ENCODE data around the gene LRP2.
A peak's percentile ranks its signal among the peaks of the same experiment; 100 is the strongest.

The LRP2 gene

GRCh38 chr2:169116993-169117392 lies 245.3 kb downstream of the LRP2 start:
- no peak for DNase-seq

DNA sequence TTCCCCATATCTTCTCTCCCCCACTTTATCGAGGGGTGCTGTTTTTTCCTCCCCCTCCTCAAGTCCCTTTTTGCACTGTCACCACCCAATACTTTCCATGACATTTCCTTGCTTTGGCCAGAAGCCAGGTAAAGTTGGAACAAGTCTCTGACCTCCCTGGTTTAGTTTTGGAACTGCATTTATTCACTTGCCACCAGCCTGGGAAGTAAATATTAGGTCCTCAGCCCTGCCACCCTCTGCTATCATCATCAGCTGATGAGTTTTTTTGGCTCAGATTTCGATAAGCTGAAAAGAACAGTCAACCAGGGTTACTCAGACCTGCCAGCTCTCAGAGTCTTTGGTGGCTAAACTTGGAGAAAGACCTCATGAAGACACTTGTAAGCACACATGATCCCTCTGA lies 246.0 kb downstream of the LRP2 start:
- no peak for DNase-seq

DNA sequence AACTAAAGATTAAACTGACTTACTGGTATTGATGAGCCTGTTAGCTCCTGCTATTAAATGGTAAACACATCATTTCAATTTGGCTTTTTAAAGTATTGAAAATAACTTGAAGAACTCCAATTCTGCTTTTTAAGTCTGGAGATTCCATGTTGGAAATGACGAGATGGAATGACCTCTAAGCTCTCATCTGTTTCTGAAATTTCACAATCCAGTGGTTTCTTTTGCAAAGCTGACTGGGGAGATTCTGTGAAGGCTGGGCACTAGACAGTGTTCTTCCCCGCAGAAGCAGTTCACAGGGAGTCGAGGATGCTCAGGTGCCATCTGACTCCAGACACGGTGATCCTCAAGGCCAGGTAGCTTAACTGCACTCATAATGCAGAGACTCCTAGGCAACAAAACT lies 248.3 kb downstream of the LRP2 start:
- DNase-seq, result no peak

DNA sequence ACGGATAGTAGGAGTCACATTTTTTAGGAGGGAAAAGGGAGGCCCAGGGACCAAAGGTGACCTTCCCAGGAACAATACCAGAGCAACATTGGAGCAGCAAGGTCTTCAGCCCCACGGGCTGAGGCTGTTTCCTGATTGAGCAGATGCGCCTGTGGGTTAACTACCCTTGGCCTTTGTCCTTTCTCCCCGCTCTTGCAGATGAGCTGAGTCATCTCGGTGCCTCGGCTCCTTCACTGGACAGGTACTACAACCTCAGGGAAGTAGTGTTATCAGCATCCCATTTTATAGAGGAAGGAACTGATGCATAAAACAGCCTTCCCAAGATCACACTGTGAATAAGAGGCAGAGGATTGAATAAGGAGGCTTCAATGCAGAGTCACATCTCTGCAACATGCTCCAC lies 249.5 kb downstream of the LRP2 start:
- DNase-seq, result no peak

- DNase-seq, result peak; percentile 4
Observed at GRCh38 chr2:169110916-169111315, 251.4 kb downstream of the LRP2 start.

DNA sequence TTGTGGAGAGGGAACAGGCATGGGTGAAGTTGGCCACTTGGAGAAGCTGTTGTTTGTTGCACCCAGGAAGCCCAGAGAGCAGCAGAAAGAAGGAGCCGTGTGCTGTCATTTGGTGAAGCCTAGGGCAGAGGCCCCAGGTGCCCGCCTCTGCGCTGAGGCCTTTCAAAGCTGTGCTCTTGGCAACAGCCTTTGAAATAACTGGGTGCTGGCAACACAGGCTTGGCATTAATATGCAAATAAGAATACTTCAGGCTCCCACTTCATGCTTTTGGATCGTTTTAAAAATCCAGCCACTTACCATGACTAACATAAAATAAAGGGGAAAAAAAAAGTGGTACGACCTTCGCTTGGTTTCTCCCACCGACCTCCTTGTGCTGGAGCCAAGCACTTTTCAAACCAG lies 251.9 kb downstream of the LRP2 start:
- DNase-seq, result no peak

DNA sequence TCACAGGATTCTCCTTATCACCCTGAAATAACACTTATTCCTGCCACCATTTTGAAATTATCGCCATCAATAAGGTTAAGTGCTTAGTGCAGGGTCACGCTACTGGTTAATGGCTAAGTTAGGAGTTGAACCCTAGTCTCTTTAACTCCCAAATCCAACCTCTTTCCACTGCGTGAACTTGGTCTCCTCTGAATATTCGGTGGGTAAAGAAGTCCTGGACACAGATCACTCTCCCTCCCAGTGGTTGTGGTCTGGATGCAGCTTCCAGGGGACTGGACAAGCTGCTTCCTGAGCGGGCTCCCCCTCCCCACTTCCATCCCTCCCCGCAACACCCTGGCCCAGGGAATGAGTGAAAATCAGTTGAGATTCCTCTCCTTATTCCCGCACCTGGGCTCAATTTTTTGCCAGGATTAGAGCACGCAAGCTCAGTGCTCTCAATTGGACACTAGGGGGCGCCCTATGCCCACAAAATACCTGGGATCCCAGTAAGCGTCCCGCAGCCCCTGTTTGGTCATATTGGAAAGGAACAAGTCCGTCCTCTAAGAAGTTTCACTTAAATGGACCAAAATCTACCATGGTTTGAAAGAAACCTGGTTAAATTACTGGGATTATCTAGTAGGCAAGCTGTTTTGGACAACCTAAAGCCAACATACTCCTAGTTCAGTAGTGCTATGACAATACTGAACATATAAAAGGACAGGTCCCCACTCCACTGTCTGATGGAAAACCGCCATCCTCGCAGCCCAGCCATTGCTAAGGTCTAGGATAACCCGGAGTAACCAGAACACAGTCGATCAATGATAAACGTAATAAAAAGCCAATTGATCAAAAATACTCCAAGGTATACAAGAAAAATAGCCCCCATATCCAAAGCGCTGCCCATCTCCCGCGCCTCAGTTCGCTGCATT lies 252.6 kb downstream of the LRP2 start:
- peak; percentile 68 for DNase-seq

- no peak for DNase-seq
Observed at GRCh38 chr2:169108099-169108884, 254.0 kb downstream of the LRP2 start.

DNA sequence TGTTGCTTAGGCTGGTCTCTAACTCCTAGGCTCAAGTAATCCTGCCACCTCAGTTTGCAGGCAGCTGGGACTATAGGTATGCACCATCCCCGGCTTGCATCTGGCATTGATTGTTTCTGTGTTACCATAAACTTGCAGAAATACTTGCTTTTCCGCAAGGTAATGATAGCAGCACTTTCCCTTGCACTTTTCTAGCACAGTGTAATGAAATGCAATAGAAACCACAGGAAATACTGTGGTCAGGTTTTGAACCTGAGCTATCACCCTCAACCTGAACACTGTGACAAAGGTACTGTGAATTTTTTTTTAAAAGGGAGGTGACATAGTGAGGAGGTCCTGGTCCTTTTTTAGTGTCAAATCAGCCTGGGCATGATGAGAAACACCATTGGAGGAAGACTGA lies 254.7 kb downstream of the LRP2 start:
- DNase-seq, result no peak

DNA sequence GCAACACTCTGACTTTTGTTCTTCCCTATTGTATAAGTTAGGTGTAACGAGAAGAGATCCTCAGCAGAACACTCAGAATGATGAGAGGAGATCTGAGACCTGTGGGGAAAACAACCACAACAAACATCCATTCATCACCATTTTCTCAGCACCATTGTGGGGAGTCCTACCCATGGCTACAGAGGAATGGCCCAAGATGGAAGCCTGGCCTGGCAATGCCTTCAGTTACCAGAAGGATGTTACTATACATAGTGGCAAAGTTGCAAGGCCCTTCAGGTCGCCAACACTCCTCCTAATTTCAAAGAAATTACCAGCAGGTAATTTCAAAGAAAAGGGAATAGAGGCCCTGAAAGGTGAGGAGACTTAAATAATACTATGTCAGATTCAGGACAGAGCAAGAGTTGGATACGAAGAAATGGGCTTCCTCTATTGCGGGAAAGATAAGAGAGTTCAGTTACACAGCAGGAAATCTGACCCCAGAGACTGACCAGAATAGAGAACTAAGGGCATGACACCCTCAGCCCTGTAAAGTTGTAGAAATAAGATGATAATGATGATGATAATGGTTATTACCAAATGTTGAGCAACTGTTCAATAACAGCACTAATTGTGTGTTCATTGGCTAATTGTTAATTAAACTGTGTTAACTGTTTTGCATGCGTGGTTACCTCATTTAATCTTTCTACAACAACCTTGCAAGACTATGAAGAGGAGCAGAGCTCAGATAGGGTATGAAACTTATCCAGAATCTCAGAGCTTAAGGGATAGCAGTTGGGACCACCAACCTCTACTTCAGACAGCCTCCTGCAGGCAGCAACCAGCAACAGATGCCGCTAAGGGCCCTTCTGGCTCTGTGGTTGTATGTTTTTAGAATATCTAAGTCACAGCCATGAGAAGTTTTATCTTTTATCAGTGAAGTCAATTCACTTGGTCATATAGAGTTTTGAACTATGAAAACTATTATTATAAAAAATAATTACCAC lies 255.5 kb downstream of the LRP2 start:
- DNase-seq, result no peak

DNA sequence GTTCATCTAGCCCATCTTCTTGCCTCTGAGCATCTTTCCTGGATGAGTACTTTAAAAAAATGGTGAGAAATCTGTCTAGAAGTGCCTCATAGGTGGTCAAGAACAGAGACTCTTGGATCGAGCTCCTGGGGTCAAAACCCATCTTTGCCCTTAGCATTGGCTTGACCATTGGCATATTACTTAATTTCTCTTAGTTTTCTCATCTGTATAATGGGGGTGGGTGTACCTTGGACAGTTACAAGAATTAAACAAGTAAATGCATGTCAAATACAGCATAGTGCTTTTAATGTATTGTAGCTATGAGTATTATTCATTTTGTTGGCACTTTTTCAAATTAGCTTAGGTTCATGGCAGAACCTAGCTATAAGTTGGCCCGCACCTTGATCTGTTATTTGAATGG lies 256.2 kb downstream of the LRP2 start:
- DNase-seq, result no peak

GRCh38 chr2:169105476-169105875 lies 256.9 kb downstream of the LRP2 start:
- DNase-seq, result no peak

- no peak for DNase-seq
Observed at GRCh38 chr2:169104848-169105247, 257.5 kb downstream of the LRP2 start.

GRCh38 chr2:169095621-169096105 lies 266.7 kb downstream of the LRP2 start:
- peak; percentile 81 for DNase-seq

GRCh38 chr2:169094676-169095075 lies 267.7 kb downstream of the LRP2 start:
- DNase-seq, result no peak

- no peak for DNase-seq
Observed at GRCh38 chr2:169093535-169093934, 268.8 kb downstream of the LRP2 start.

DNA sequence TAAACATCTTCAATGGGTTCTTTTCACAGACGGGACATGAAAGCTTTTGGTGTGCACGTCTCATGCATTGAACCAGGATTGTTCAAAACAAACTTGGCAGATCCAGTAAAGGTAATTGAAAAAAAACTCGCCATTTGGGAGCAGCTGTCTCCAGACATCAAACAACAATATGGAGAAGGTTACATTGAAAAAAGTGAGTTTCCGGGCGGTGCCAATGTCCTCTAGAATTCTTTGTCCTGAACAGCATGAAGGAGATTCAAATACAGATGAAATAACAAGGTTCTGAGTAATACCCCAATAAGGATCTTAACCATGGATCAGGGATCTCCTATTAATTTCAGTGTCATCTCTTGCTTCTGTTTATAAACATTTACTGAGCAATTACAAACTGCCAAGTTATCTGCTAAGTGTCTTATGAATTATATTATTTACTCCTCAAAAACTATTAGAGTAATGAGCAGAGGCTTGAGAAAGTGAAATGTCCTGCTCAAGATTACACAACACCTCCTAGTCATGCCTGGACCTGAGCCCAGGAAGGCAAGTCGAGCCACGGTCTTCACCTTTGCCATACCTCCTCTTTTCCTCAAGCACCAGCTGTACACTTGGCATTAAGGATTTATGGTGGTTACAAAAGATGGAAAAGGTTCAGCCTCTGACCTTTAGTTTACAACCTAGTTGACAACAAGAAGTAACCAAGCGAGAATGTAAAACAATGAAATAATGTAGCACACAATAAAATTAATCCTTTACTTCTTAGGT lies 270.4 kb downstream of the LRP2 start:
- no peak for DNase-seq

DNA sequence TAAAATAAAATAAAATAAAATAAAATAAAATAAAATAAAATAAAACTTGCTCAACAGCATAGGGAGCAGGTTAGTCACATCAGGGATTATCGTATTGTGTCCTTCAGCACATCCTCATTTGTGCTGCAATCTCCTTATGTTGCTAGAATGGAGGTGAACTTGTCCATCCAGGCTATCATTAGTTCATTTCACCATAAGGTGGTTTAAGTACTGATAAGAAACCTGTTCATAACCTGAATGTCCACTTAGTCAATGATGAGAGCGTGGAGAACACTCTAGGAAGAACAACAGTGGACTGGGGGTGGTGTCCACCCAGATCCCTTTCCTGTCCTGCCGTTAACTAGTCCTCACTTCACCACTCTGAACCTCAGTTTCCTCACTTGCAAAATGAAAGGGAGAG lies 271.1 kb downstream of the LRP2 start:
- DNase-seq, result no peak

GRCh38 chr2:169090133-169090820 lies 272.1 kb downstream of the LRP2 start:
- DNase-seq, result peak; percentile 11

GRCh38 chr2:169089182-169089581 lies 273.2 kb downstream of the LRP2 start:
- no peak for DNase-seq

Measured in fibroblast of skin of scalp (primary cell).